ENCODE measurements around the gene CSTB. TPM values are rescaled to one million over a fixed set of nuclear protein-coding genes. Genes with fewer than 3 reads are reported as not detected.
A peak's percentile ranks its signal among the peaks of the same experiment; 100 is the strongest.

Gene CSTB
- total and polyA plus RNA-seq, 2 of the 8 experiments (the other 6 are each of a cell fraction or from before 2014, with no cell fraction given), result 53.8 to 64.1 TPM

DNA sequence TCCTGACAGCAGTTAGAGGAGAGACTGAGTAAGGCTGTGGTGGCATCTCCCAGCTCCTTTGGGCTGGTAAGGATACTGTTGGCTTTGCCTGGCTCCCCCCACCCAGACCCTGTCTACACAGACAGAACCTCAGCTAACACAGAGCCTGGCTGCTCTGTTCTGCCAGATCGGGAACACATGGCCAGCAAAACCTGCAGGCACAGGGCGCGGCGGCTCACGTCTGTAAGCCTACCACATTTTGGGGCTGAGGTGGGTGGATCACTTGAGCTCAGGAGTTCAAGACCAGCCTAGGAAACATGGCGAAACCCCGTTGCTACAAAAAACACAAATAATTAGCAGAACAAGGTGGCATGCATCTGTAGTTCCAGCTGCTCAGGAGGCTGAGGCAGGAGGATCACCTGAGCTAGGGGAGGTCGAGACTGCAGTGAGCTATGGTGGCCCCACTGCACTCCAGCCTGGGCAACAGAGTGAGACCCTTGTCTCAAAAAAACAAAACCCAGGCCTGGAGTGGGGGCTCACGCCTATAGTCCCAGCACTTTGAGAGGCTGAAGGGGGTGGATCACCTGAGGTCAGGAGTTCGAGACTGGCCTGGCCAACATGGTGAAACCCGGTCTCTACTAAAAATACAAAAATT is 6.7 kb downstream of the CSTB start:
- peaks cover 0 to 21% (median 15%) of the 10 kb centered on the region in 4 experiments; a peak in 6 of 7 replicates for H3K4me1 ChIP-seq (replicated peaks in 1 of 4; ENCODE audit: control insufficient read depth in 3 of 4, insufficient read depth in 4 of 4, low read length in 3 of 4)
- no peaks in the 10 kb centered on the region; the same call in 1 of the 2 replicates for H3K79me1 ChIP-seq (ENCODE audit: low read depth, low read length)
- H2BK120ac ChIP-seq (replicated peaks; ENCODE audit: low read depth, low read length), result no peak overlapping the region
- no peaks in the 10 kb centered on the region for H3K23me2 ChIP-seq (ENCODE audit: low read depth, low read length)
- H3K23ac ChIP-seq (ENCODE audit: insufficient read length), result no peak overlapping the region
- no peak overlapping the region for H2AK5ac ChIP-seq (ENCODE audit: low read depth, low read length)
- WGBS, 2 experiments (ENCODE audit: extremely low coverage in 1 of 2, insufficient coverage in 1 of 2, insufficient read length in 1 of 2, insufficient replicate concordance in 2 of 2, low coverage in 1 of 2, low lambda C conversion rate in 2 of 2, missing lambda C conversion rate in 1 of 2), result 94% methylated on average over 11 of the region's 11 CpGs; no CpG with 5 or more reads in 1 of the 2 experiments
- FAIRE-seq (no peak), DNase-seq (ENCODE audit: low read depth in 1 of 2, low spot score in 2 of 2) (no peak)
- no peak overlapping the region for H3K9ac ChIP-seq (replicated peaks in 1 of 4; ENCODE audit: extremely low read depth in 1 of 4, low read depth in 3 of 4, low read length in 3 of 4)
- no peak overlapping the region for H3K18ac ChIP-seq (ENCODE audit: extremely low read depth, low read length)
- no peak overlapping the region for H3K4me2 ChIP-seq (ENCODE audit: insufficient read depth in 1 of 2, low read depth in 2 of 2, low read length in 2 of 2)
- H2BK15ac ChIP-seq (ENCODE audit: low read length), result no peak overlapping the region
- H3K27ac ChIP-seq (ENCODE audit: low read depth, low read length), result no peak overlapping the region
- H3K79me2 ChIP-seq (ENCODE audit: control insufficient read depth in 1 of 2, insufficient read depth in 2 of 2, low read length in 2 of 2), result peaks cover 0 to 5% of the 10 kb centered on the region in 2 experiments; a peak in 1 of 4 replicates
- peaks cover 0 to 3% of the 10 kb centered on the region in 2 experiments for H4K20me1 ChIP-seq (replicated peaks in 1 of 2; ENCODE audit: control insufficient read depth in 1 of 2, insufficient read depth in 2 of 2, low read length in 2 of 2)
- H3K14ac ChIP-seq (ENCODE audit: insufficient read length), result no peak overlapping the region
- H4K5ac ChIP-seq (ENCODE audit: insufficient read length, low read depth, low read length), result no peak overlapping the region
- H3K9me3 ChIP-seq (ENCODE audit: insufficient read depth in 2 of 2, low read depth in 1 of 2, low read length in 1 of 2), result no peaks in the 10 kb centered on the region
- no peak overlapping the region for H3K4me3 ChIP-seq (ENCODE audit: extremely low read depth in 1 of 4, insufficient read depth in 2 of 4, low read depth in 3 of 4, low read length in 4 of 4)
- no peak overlapping the region for H3K4ac ChIP-seq (replicated peaks; ENCODE audit: insufficient read length, low read depth, low read length)
- no peaks in the 10 kb centered on the region for H3K27me3 ChIP-seq (replicated peaks in 1 of 4; ENCODE audit: control insufficient read depth in 3 of 4, extremely low read depth in 1 of 4, insufficient read depth in 3 of 4, low read length in 3 of 4)
- H3K36me3 ChIP-seq (ENCODE audit: control insufficient read depth in 2 of 4, insufficient read depth in 4 of 4, low read length in 3 of 4), result peaks cover 8 to 17% (median 10%) of the 10 kb centered on the region in 4 experiments; a peak in 6 of 8 replicates
- no peak overlapping the region for H2BK20ac ChIP-seq (ENCODE audit: low read length)
- no peak overlapping the region; the same call in 1 of the 2 replicates for H2BK12ac ChIP-seq (ENCODE audit: low read depth, low read length)
- 0 out of 2 replicates have a peak overlapping the region, but pooled peaks have one; percentile 27 for H2BK5ac ChIP-seq (ENCODE audit: low read depth, low read length)
- peak overlapping the region; percentile 62 for H4K91ac ChIP-seq (replicated peaks; ENCODE audit: insufficient read length, low read length)
- ChIA-PET CTCF (ENCODE audit: partially characterized antibody) (interaction anchor here (1.3 to 2.8 kb wide), 6 partner anchors 8 to 41 kb away, joined by 3 to 8 read pairs (median 4); no protein-coding TSS in a partner anchor), POLR2A (ENCODE audit: partially characterized antibody) (interaction anchor here (0.8 to 2.6 kb wide), 8 partner anchors 10 to 50 kb away, joined by 3 to 13 read pairs (median 6); partner anchors contain the start of gene PDXK)
- H3K56ac ChIP-seq (replicated peaks; ENCODE audit: insufficient read length, low read depth, low read length), result no peak overlapping the region
- no peak overlapping the region for H2AFZ ChIP-seq (ENCODE audit: low read length)
- no peak overlapping the region; the same call in 1 of the 2 replicates for H4K8ac ChIP-seq (ENCODE audit: extremely low read depth, insufficient read depth, low read length)
- no peak for TF ChIP-seq FOSL1 (IDR thresholded peaks at IDR 0.05; ENCODE audit: insufficient read depth, low read depth, low read length)
